HepG2 (cell line): ENCODE measurements around the gene PPA2. TPM values are rescaled to one million over a fixed set of nuclear protein-coding genes. Genes with fewer than 3 reads are reported as not detected.

Experiments
- GATAD2A ChIP-seq: IDR thresholded peaks from 2 replicates; pipeline ENCODE4 v1.6.1; 2016
- GFI1 ChIP-seq: sonication (generic); formaldehyde crosslinking; IDR thresholded peaks from 2 replicates; pipeline ENCODE4 v1.5.0; 2020; ENCODE audit warnings: missing genetic modification reagents, mild to moderate bottlenecking, borderline replicate concordance
- HMG20A ChIP-seq: IDR thresholded peaks from 2 replicates; pipeline ENCODE4 v1.6.1; 2016; ENCODE audit warnings: borderline replicate concordance
- LCORL ChIP-seq, 2 experiments: fragments of 450-650 bp in 1 of 2; sonication (generic) in 1 of 2; formaldehyde crosslinking in 1 of 2; IDR thresholded peaks; 2 replicates each; pipeline versions ENCODE4 v1.5.0 to v1.6.1; 2017 to 2020; ENCODE audit warnings: antibody characterized with exemption in 1 of 2, missing genetic modification reagents in 1 of 2
- MEF2D ChIP-seq: sonication (generic); formaldehyde crosslinking; IDR thresholded peaks from 2 replicates; pipeline ENCODE4 v1.5.1; 2020; ENCODE audit warnings: mild to moderate bottlenecking, missing genetic modification reagents
- NCOA2 ChIP-seq: sonication (generic); formaldehyde crosslinking; IDR thresholded peaks from 2 replicates; pipeline ENCODE4 v1.8.0; 2022; ENCODE audit warnings: inconsistent platforms
- SRSF1 ChIP-seq: fragments of 200-400 bp; formaldehyde crosslinking; optimal IDR thresholded peaks from 2 replicates; pipeline ENCODE3; 2017; ENCODE audit warnings: mild to moderate bottlenecking, low read depth, low read length, moderate library complexity
- TARDBP ChIP-seq: sonication (generic); formaldehyde crosslinking; IDR thresholded peaks from 2 replicates; pipeline ENCODE4 v1.8.0; 2022; ENCODE audit warnings: mild to moderate bottlenecking, missing genetic modification reagents
- ZNF264 ChIP-seq: sonication (generic); formaldehyde crosslinking; IDR thresholded peaks from 2 replicates; pipeline ENCODE4 v1.4.0; 2020; ENCODE audit warnings: missing genetic modification reagents
- ZNF775 ChIP-seq: sonication (generic); formaldehyde crosslinking; IDR thresholded peaks from 2 replicates; pipeline ENCODE4 v1.4.0; 2020; ENCODE audit warnings: missing genetic modification reagents, mild to moderate bottlenecking, moderate library complexity, borderline replicate concordance
- ZNF782 ChIP-seq: sonication (generic); formaldehyde crosslinking; IDR thresholded peaks from 2 replicates; pipeline ENCODE4 v1.4.0; 2020; ENCODE audit warnings: missing genetic modification reagents, mild to moderate bottlenecking, borderline replicate concordance
- polyA plus RNA-seq, 8 experiments: library from polyadenylated mRNA; depleted of rRNA in 3 of 8; stranded (reverse) in 7 of 8; unstranded in 1 of 8; fragments of >200 nt; fragmentation: Illumina TruSeq in 4 of 8; extraction: Trizol in 4 of 8; gene quantifications; 2 replicates each; pipeline versions ENCODE4 v1.2.1 to v1.2.3, GENCODE V29; 2011 to 2016; ENCODE audit warnings: low read depth in 4 of 8, missing spikeins in 1 of 8, mixed read lengths in 1 of 8; ENCODE audit not compliant: insufficient read depth in 1 of 8
- total RNA-seq, 5 experiments: library from RNA; depleted of rRNA; stranded (reverse); fragments of >200 nt; fragmentation: Illumina TruSeq; extraction: Trizol; gene quantifications; 2 replicates each; pipeline ENCODE4 v1.2.3, GENCODE V29; 2016; ENCODE audit warnings: low read depth in 1 of 5
- TF ChIP-seq, protein P1 (sequence below): sonication (generic); formaldehyde crosslinking; conservative IDR thresholded peaks from 2 replicates; pipeline ENCODE4 v1.8.1; 2023; ENCODE audit warnings: missing genetic modification reagents
- TF ChIP-seq, protein P2 (sequence below): IDR thresholded peaks from 2 replicates; pipeline ENCODE4 v1.6.1; 2012; ENCODE audit warnings: low read depth, low read length, improper control_type of control experiment
- TF ChIP-seq, protein P3 (sequence below), 2 experiments: IDR thresholded peaks; 2 replicates each; pipeline ENCODE4 v1.6.1; 2011 to 2012; ENCODE audit warnings: low read length in 2 of 2, borderline replicate concordance in 1 of 2, low read depth in 1 of 2, mild to moderate bottlenecking in 1 of 2, moderate library complexity in 1 of 2
- TF ChIP-seq, protein P4 (sequence below): sonication (generic); formaldehyde crosslinking; IDR thresholded peaks from 2 replicates; pipeline ENCODE4 v1.4.0; 2020; ENCODE audit warnings: missing genetic modification reagents
- TF ChIP-seq, protein P5 (sequence below): sonication (generic); formaldehyde crosslinking; IDR thresholded peaks from 2 replicates; pipeline ENCODE4 v1.4.0; 2020; ENCODE audit warnings: missing genetic modification reagents

Gene PPA2
- total and polyA plus RNA-seq, 2 of the 13 experiments (the other 11 are each of a cell fraction or from before 2014, with no cell fraction given) = 44.2 to 70.6 TPM

DNA sequence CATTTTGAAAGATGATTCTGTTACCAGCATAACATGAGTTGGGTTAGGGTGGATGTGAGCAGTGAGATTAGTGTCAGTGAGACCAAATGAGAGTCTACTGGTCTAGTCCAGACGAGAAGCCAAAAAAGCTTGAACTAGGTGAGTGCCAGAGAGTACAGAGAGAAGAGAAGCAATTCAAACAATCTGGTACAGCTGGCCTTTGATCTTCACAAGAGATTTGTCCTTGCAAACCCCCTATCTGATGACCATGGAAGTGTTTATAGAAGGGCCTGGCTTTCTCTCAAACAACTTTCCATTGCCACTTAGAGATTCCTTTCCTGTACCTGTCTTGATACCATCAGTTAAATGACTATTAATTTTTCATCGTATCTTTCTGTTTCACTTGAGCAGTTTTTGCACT is 128.5 kb downstream of the PPA2 start (continued):
- TF ChIP-seq GFI1 (CRISPR knock-in tag) (peak; percentile 93), MEF2D (0 out of 2 replicates have a peak, but pooled peaks have one; percentile 28), NCOA2 (CRISPR knock-in tag) (peak; percentile 67), SRSF1 (no peak), GATAD2A (CRISPR knock-in tag) (peak; percentile 72), TARDBP (CRISPR knock-in tag) (0 out of 2 replicates have a peak, but pooled peaks have one; percentile 48), LCORL (IDR thresholded peaks at IDR 0.05) (no peak), LCORL (CRISPR knock-in tag; IDR thresholded peaks at IDR 0.05) (peak; percentile 70), HMG20A (peak; percentile 56; the same call in 1 of the 2 replicates), ZNF775 (CRISPR knock-in tag) (peak; percentile 88; the same call in 1 of the 2 replicates), ZNF782 (no peak), ZNF264 (CRISPR knock-in tag) (peak; percentile 50; the same call in 1 of the 2 replicates)
- TF ChIP-seq, protein P1, sequence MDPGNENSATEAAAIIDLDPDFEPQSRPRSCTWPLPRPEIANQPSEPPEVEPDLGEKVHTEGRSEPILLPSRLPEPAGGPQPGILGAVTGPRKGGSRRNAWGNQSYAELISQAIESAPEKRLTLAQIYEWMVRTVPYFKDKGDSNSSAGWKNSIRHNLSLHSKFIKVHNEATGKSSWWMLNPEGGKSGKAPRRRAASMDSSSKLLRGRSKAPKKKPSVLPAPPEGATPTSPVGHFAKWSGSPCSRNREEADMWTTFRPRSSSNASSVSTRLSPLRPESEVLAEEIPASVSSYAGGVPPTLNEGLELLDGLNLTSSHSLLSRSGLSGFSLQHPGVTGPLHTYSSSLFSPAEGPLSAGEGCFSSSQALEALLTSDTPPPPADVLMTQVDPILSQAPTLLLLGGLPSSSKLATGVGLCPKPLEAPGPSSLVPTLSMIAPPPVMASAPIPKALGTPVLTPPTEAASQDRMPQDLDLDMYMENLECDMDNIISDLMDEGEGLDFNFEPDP (CRISPR knock-in tag) = no peak
- TF ChIP-seq, protein P2, sequence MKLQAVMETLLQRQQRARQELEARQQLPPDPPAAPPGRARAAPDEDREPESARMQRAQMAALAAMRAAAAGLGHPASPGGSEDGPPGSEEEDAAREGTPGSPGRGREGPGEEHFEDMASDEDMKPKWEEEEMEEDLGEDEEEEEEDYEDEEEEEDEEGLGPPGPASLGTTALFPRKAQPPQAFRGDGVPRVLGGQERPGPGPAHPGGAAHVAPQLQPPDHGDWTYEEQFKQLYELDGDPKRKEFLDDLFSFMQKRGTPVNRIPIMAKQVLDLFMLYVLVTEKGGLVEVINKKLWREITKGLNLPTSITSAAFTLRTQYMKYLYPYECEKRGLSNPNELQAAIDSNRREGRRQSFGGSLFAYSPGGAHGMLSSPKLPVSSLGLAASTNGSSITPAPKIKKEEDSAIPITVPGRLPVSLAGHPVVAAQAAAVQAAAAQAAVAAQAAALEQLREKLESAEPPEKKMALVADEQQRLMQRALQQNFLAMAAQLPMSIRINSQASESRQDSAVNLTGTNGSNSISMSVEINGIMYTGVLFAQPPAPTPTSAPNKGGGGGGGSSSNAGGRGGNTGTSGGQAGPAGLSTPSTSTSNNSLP = peak; percentile 53; the same call in 1 of the 2 replicates
- TF ChIP-seq, protein P3, sequence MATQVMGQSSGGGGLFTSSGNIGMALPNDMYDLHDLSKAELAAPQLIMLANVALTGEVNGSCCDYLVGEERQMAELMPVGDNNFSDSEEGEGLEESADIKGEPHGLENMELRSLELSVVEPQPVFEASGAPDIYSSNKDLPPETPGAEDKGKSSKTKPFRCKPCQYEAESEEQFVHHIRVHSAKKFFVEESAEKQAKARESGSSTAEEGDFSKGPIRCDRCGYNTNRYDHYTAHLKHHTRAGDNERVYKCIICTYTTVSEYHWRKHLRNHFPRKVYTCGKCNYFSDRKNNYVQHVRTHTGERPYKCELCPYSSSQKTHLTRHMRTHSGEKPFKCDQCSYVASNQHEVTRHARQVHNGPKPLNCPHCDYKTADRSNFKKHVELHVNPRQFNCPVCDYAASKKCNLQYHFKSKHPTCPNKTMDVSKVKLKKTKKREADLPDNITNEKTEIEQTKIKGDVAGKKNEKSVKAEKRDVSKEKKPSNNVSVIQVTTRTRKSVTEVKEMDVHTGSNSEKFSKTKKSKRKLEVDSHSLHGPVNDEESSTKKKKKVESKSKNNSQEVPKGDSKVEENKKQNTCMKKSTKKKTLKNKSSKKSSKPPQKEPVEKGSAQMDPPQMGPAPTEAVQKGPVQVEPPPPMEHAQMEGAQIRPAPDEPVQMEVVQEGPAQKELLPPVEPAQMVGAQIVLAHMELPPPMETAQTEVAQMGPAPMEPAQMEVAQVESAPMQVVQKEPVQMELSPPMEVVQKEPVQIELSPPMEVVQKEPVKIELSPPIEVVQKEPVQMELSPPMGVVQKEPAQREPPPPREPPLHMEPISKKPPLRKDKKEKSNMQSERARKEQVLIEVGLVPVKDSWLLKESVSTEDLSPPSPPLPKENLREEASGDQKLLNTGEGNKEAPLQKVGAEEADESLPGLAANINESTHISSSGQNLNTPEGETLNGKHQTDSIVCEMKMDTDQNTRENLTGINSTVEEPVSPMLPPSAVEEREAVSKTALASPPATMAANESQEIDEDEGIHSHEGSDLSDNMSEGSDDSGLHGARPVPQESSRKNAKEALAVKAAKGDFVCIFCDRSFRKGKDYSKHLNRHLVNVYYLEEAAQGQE (IDR thresholded peaks at IDR 0.05; ENCODE audit: borderline replicate concordance in 1 of 2, low read depth in 1 of 2, low read length in 2 of 2) = 0 out of 4 replicates have a peak, but pooled peaks of 1 of the 2 experiments have one; percentile 24
- TF ChIP-seq, protein P4, sequence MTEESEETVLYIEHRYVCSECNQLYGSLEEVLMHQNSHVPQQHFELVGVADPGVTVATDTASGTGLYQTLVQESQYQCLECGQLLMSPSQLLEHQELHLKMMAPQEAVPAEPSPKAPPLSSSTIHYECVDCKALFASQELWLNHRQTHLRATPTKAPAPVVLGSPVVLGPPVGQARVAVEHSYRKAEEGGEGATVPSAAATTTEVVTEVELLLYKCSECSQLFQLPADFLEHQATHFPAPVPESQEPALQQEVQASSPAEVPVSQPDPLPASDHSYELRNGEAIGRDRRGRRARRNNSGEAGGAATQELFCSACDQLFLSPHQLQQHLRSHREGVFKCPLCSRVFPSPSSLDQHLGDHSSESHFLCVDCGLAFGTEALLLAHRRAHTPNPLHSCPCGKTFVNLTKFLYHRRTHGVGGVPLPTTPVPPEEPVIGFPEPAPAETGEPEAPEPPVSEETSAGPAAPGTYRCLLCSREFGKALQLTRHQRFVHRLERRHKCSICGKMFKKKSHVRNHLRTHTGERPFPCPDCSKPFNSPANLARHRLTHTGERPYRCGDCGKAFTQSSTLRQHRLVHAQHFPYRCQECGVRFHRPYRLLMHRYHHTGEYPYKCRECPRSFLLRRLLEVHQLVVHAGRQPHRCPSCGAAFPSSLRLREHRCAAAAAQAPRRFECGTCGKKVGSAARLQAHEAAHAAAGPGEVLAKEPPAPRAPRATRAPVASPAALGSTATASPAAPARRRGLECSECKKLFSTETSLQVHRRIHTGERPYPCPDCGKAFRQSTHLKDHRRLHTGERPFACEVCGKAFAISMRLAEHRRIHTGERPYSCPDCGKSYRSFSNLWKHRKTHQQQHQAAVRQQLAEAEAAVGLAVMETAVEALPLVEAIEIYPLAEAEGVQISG = peak; percentile 45; the same call in 1 of the 2 replicates
- TF ChIP-seq, protein P5, sequence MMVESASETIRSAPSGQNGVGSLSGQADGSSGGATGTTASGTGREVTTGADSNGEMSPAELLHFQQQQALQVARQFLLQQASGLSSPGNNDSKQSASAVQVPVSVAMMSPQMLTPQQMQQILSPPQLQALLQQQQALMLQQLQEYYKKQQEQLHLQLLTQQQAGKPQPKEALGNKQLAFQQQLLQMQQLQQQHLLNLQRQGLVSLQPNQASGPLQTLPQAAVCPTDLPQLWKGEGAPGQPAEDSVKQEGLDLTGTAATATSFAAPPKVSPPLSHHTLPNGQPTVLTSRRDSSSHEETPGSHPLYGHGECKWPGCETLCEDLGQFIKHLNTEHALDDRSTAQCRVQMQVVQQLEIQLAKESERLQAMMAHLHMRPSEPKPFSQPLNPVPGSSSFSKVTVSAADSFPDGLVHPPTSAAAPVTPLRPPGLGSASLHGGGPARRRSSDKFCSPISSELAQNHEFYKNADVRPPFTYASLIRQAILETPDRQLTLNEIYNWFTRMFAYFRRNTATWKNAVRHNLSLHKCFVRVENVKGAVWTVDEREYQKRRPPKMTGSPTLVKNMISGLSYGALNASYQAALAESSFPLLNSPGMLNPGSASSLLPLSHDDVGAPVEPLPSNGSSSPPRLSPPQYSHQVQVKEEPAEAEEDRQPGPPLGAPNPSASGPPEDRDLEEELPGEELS (CRISPR knock-in tag) = 0 out of 2 replicates have a peak, but pooled peaks have one; percentile 26
